Effector memory CD8-positive, alpha-beta T cell (primary cell): ENCODE data around the gene BLOC1S1.

ENCODE experiments used
- ATAC-seq: fragments of 150-1000 bp; cut with Tn5 transposase; replicated peaks from 2 replicates; pipeline ENCODE4 v1.10.0; 2021; ENCODE audit warnings: mild to moderate bottlenecking, moderate library complexity
- DNase-seq, 3 experiments: peaks; one replicate each; pipeline ENCODE4 v3.0.0; 2021
- H3K27ac Mint-ChIP-seq, 2 donors: one replicate each; pipeline ENCODE4 v1.8.0; 2022; ENCODE audit warnings: mild to moderate bottlenecking in 2 of 2, mixed read lengths in 2 of 2, moderate library complexity in 2 of 2
- H3K27me3 Mint-ChIP-seq, 2 donors: one replicate each; pipeline ENCODE4 v1.8.0; 2022; ENCODE audit warnings: mixed read lengths in 2 of 2
- H3K36me3 Mint-ChIP-seq: one replicate; pipeline ENCODE4 v1.8.0; 2022; ENCODE audit warnings: mild to moderate bottlenecking, moderate library complexity, mixed read lengths; ENCODE audit not compliant: insufficient read depth
- H3K4me1 Mint-ChIP-seq, 2 donors: one replicate each; pipeline ENCODE4 v1.8.0; 2022; ENCODE audit warnings: low read depth in 2 of 2, mixed read lengths in 2 of 2
- H3K4me3 Mint-ChIP-seq, 2 donors: one replicate each; pipeline ENCODE4 v1.8.0; 2022; ENCODE audit warnings: mild to moderate bottlenecking in 2 of 2, mixed read lengths in 2 of 2, moderate library complexity in 2 of 2
- H3K9me3 Mint-ChIP-seq, 2 donors: one replicate each; pipeline ENCODE4 v1.8.0; 2022; ENCODE audit warnings: mixed read lengths in 2 of 2

Gene BLOC1S1

DNA sequence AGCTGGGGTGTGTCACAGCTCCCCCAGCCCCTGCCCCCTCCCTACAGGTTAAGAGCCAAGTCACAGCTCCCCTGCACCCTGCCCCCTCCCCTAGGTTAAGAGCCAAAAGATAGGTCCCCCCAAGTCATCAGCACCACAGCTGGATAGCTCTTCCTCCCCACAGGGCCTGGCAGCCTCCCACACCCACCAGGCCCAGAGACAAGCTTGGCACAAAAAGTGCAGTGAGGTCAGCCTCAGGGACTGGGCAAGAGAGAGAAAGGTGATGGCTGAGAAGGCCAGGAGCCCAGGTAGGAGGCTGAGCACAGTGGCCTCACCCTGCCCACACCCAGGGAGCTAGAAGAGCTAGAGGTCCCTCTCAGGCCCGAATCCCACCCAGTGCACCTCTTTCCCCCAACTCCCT lies 16.9 kb upstream of the BLOC1S1 start:
- Mint-ChIP-seq H3K4me3 (no peak overlapping the region), H3K4me1 (peaks cover 0 to 1% of the 10 kb centered on the region in 2 donors), H3K9me3 (no peaks in the 10 kb centered on the region), H3K27me3 (peaks cover 6 to 61% of the 10 kb centered on the region in 2 donors), H3K36me3 (no peaks in the 10 kb centered on the region), H3K27ac (no peak overlapping the region)
- no peak for DNase-seq
- no peak for ATAC-seq

DNA sequence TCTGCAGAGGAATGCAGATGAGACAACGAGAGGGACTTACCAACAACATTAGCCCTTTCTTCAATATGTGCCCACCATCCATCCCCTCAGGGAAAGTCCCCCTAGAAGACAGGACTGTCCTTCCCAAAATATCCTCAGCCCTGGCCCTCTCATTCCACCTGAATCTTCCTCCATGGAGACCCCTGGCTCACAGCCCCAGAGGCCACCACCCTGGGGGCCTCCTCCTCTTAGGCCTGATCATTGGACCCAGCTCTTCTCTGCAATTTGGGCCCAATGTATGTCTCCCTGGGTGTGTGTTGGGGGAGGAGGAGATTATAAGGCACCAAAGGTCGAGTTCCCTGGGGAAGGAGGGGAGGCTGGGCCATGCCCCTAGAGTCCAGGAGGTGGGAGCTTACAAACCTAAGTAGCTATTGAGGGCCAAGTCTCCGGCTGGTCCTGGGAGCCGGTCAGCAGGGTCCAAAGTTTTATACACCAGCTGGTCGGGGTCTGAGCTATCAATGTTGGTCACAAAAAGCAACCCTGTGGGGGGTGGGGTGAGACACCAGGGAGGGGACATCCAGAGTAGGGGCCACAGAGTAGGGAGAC lies 16.3 kb upstream of the BLOC1S1 start:
- DNase-seq, result no peak

DNA sequence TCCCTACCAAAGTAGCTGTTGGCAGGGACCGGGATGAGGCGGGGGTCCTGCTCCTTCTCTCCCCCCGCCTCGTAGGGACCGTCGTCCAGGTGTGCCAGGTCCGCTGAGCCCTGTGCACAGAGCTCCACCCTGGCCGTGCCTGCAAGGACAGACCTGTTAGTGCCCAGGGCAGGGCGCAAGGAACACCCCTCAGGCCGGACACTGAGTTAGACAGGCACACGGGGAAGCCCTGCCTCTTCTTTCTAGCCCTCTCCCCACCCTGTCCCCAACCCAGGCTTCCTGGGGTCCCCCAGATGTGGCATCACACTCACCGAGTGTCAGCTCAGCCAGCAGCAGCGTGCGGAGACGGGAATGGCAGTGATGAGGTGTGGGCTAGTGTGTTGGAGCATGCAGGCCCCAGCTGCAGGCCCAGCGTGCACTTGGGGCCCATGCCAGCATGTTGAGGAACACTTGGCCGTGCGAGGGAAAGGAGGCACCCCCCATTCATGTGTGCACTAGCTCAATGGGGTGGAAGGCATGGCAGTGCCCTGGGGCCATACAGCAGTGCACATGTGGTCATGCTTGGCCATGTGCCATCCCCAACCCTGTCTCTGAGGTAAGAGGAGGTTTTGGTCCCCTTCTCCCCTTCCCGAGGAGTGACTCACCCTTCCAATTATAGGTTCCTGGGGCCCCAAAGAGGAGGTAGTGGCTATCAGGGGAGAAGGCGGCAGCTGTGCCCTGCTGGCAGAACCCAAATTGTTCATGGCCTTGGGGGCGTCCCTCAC lies 15.4 kb upstream of the BLOC1S1 start:
- DNase-seq, result no peak
- Mint-ChIP-seq H3K4me1 (peaks cover 0 to 1% of the 10 kb centered on the region in 2 donors), H3K36me3 (no peaks in the 10 kb centered on the region), H3K4me3 (no peak overlapping the region), H3K27me3 (peaks cover 6 to 53% of the 10 kb centered on the region in 2 donors), H3K9me3 (no peaks in the 10 kb centered on the region), H3K27ac (no peak overlapping the region)
- ATAC-seq, result no peak

More for the DNA sequence above, 16.3 kb upstream of the BLOC1S1 start:
- H3K4me1 Mint-ChIP-seq, result peaks cover 0 to 1% of the 10 kb centered on the region in 2 donors
- peaks cover 6 to 61% of the 10 kb centered on the region in 2 donors for H3K27me3 Mint-ChIP-seq
- H3K9me3 Mint-ChIP-seq, result no peaks in the 10 kb centered on the region
- H3K27ac Mint-ChIP-seq, result no peak overlapping the region
- no peak overlapping the region for H3K4me3 Mint-ChIP-seq
- H3K36me3 Mint-ChIP-seq, result no peaks in the 10 kb centered on the region
- no peak for ATAC-seq

DNA sequence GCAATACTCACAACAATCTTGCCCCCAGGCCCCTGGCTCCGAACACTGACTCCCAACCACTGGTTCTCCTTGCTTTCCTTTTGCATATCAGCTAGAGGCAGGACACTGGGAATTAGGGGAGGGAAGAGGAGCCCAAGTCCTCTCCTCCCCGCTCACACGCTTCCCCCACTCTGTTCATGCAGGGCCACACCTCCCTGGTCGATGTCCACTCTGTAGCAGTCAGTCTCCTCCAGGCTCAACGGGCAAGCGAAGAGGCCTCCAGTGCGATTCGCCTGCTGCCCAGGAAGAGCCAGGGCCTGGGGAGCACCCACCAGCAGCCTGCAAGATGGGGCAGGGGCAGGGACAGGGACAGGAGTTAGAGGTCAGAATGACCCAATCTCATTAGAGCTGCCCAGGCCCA lies 13.0 kb upstream of the BLOC1S1 start:
- Mint-ChIP-seq H3K27me3 (peaks cover 17 to 42% of the 10 kb centered on the region in 2 donors), H3K9me3 (no peaks in the 10 kb centered on the region), H3K4me1 (peaks cover 6 to 7% of the 10 kb centered on the region in 2 donors), H3K36me3 (no peaks in the 10 kb centered on the region), H3K4me3 (no peak overlapping the region), H3K27ac (no peak overlapping the region)
- ATAC-seq, result no peak
- DNase-seq, result no peak

DNA sequence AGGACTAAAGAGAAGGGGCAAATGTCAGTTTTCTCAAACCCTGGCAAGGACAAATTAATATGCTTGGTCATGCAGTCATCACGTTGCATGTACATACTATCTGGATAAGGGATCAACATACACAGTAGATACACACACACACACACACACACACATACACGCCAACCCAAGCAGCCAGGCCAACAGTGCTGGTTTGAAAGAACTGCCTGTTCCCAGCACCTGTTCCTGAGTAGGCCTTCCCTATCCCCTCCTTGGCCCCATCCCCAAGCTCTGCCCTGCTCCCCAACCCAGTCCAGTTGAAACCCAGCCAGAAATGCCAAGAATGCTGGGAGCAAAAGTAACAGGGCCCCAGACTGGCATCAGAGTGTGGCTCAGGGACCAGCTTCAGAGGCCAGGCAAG lies 12.6 kb upstream of the BLOC1S1 start:
- Mint-ChIP-seq H3K9me3 (no peaks in the 10 kb centered on the region), H3K4me3 (no peak overlapping the region), H3K27ac (no peak overlapping the region), H3K36me3 (no peaks in the 10 kb centered on the region), H3K4me1 (peaks cover 10 to 11% of the 10 kb centered on the region in 2 donors), H3K27me3 (peaks cover 20 to 42% of the 10 kb centered on the region in 2 donors)
- DNase-seq, result no peak
- no peak for ATAC-seq

DNA sequence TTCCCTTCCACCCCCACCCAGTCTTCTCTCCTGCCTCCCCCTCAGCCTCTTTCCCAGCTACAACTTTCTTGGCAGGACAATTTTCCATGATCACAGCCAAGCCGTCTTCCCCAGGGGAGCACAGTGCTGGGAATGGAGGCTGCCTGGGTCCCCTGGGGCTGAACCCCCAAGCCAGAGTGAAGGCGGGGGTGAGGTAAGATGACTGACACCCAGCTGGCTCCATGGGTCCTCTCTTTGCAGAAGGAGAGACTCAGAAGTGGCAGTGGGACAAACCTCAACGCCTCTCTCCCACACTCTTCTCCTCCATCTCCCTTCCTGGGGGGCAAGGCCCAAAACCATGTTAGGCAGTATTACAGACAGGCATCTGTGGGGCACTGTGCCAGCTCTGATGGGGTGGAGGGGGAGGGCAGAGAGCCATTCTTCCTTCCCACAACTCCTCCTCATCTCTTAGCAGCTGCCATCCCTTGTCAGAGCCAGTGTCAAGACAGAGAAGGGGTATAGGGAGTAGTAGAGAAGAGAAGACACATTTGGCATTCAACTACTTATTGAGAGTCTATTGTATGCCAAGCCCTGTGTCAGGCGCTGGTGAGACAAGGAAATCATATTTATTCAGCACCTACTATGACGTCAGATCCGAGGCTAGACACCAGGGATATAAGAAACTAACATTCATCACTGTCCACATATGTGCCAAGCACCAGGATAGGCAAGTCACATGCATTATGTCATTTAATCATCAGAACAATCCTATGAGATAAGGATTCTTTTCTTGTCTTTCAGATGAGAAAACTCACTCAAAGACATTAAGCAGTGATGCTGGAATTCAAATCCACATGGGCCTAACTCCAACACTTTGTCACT lies 11.7 kb upstream of the BLOC1S1 start:
- H3K27me3 Mint-ChIP-seq, result peaks cover 29 to 46% of the 10 kb centered on the region in 2 donors
- no peak overlapping the region for H3K4me3 Mint-ChIP-seq
- peaks cover 15 to 18% of the 10 kb centered on the region in 2 donors for H3K4me1 Mint-ChIP-seq
- no peaks in the 10 kb centered on the region for H3K36me3 Mint-ChIP-seq
- no peak for DNase-seq
- no peak for ATAC-seq
- no peaks in the 10 kb centered on the region for H3K9me3 Mint-ChIP-seq
- H3K27ac Mint-ChIP-seq, result no peak overlapping the region

DNA sequence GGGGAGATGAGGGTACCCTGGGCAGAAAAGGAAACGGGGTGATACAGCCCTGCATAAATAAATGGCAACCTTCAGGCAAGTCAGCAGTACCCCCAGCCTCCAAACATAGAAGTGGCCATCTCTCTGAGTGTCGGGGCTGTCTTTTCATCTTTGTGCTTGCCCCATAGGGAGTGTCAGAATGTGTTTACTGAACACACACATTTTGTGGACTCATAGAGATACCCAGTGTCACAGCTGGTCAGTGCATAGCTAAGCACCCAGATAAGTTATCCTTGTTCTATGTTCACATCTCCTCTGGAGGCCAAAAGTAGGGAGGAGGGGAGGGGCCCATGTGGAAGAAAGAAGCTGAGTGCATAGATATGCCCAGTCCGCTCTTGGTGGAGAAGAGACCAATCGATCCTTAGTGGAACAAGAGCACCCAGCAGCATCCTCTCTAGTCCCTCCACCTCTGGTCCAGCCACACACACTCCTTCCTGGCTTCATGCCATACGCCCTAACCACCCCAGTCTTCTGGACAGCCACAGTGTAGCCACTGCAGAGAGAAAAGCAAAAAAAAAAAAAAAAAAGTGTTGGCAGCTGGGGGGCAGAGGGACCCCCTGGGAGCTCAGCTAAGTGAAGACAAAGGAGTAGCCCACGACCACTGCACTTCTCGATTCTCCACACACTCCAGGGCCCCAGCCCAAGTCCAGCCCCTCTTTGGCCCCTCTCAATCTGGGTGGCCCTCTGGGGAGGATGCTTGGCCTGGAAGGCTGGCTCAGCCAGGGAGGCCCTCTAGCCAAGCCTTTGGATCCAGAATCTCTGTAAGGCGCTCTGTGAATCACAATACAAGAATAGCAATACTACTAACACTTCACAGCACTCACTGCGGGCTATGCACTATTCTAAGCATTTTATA lies 10.8 kb upstream of the BLOC1S1 start:
- H3K27me3 Mint-ChIP-seq, result peaks cover 32 to 49% of the 10 kb centered on the region in 2 donors
- H3K4me1 Mint-ChIP-seq, result peaks cover 15 to 19% of the 10 kb centered on the region in 2 donors
- no peak overlapping the region for H3K27ac Mint-ChIP-seq
- ATAC-seq (no peak), DNase-seq (no peak)
- H3K36me3 Mint-ChIP-seq, result no peaks in the 10 kb centered on the region
- no peak overlapping the region for H3K4me3 Mint-ChIP-seq
- no peaks in the 10 kb centered on the region for H3K9me3 Mint-ChIP-seq

DNA sequence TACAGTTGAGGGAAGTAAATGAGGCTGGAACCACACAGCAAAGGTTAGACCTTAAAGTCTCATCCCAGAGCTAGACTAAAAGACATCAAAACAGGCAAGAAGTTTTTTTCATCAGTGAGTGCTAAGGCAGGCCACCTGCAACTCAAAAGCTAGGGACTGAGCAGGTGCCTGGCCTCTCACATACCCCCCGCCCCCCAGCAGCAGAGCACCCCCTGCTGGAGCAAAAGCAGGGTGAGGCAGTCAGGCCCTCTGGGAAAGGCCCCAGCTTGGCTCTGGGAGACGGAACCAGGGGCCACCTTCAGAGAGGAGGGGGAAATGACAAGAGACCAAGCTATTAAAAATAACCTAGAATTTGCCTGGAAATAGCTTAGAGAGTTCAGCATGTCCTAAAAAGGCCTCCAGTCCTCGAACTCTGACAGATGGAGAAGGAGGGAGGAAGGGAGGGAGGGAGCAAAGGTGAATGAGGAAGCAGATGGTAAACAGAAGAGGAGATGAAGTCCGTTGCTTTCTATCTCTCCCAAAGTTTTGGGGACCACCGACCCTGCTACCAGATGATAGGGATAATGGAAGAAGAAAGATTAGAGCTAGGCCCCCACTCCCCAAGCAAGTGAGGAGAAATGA lies 10.0 kb upstream of the BLOC1S1 start:
- ATAC-seq (peak; percentile 41), DNase-seq (no peak)
- Mint-ChIP-seq H3K36me3 (no peaks in the 10 kb centered on the region), H3K27me3 (peaks cover 32 to 50% of the 10 kb centered on the region in 2 donors), H3K4me1 (peaks cover 15 to 19% of the 10 kb centered on the region in 2 donors), H3K9me3 (no peaks in the 10 kb centered on the region), H3K27ac (no peak overlapping the region), H3K4me3 (no peak overlapping the region)

DNA sequence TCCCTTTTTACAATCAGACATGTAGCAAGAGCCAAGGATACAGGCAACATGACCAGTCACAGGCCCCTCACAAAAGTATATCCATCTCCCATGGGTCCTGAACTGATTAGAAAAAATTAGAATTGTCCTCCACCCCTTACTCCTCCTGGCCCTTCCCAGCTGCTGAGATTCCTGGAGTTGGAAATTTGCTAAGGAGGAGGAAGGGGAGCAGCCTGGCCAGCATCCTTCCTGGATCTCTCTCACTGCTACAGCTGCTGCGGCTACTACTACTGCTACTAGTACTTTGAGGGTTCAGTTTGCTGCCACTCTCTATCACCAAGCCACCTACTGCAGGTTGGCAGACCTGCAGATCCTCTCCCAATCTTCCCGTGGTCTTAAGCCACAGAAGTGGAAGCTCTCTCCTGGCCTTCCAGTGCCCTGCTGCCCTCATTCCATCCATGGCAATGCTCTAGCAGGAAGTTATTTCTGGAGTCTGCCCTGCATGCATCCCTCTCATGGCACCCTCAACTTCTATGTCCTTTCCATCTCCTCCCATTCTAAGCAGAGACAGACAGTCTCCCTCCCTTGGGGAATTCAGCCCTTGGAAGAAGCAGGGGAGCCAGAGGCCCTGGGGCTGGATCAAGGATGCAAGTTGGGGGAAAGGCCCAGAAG lies 9.2 kb upstream of the BLOC1S1 start:
- Mint-ChIP-seq H3K4me3 (peak overlapping the region; percentile 79 to 85), H3K27me3 (peaks cover 32 to 52% of the 10 kb centered on the region in 2 donors), H3K4me1 (peaks cover 15 to 19% of the 10 kb centered on the region in 2 donors), H3K36me3 (no peaks in the 10 kb centered on the region), H3K27ac (peak overlapping the region; percentile 6 to 68), H3K9me3 (no peaks in the 10 kb centered on the region)
- ATAC-seq (no peak), DNase-seq (no peak)

DNA sequence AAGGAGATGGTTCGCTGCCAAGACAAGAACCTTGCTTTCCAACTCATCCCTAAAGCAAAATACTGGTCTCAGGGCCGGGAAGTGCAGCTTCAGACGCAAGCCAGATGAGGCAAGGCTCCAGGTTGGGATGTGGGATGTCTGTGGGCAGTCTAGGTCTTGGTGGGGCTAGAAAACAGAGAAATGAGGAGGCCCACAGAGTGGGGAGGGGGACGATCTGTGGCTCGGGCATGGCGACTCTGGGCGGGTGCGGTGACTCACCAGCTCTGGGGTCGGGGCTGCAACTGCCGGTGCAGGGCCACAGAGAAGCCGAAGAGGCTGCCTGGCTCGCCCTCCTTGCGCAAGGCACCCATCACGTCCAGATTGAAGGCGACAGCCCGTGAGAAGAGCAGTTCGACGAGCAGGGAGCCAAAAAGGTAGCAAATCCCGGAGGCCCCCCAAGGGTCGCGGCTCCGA lies 8.6 kb upstream of the BLOC1S1 start:
- DNase-seq (no peak), ATAC-seq (peak; percentile 31)
- peak overlapping the region; percentile 6 to 68 for H3K27ac Mint-ChIP-seq
- no peaks in the 10 kb centered on the region for H3K9me3 Mint-ChIP-seq
- H3K4me3 Mint-ChIP-seq, result peak overlapping the region; percentile 79 to 85
- H3K36me3 Mint-ChIP-seq, result no peaks in the 10 kb centered on the region
- H3K4me1 Mint-ChIP-seq, result peaks cover 15 to 19% of the 10 kb centered on the region in 2 donors
- H3K27me3 Mint-ChIP-seq, result peaks cover 32 to 58% of the 10 kb centered on the region in 2 donors

DNA sequence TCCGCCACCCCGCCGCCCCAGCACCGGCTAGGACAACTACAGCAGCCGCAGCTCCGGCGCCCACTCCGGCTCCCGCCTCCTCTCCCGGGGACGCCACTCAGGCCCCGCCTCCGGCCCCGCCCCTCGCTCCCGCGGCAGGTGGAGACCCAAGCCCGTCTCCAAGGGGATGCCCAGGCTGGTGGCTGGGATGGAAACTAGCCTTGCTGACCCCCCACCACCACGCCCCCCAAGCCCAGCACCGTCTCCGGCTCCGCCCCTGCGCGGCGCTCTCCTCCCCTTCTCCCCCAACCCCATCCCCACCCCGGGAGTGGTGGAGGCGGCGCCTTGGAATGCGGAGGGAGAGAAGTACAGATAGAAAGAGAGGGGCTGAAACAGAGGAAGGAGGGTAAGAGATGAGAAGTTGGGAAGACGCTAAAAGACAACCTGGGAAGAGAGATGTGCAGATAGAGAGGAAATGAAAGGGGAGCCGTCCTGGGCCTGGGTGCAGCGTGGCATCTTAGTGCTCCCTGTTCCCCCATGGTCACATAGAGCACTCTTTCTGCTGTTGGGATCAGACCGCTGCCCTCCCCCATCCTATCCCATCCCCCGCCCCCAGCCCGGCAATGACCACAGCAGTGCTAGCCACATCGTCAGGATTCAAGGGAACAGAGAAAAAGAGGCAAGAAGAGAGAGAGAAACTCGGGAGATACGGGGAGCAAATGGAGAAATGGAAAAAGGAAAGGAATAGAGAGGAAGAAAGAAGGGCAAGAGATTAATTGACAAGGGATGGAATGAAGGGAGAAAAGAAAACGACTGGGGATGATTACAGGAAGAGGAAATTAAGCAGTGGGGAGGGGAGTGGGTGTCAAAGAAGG lies 7.8 kb upstream of the BLOC1S1 start, which contains the start of gene ITGA7:
Gene ITGA7, minus strand, starts transcription at position 64 of the 854 bp plus-strand sequence. CDS start 222 bp downstream, outside the sequence.
- Mint-ChIP-seq H3K4me3 (peak within 1 kb of the TSS; percentile 79 to 85), H3K9me3 (no peaks in the 10 kb centered on the region), H3K27me3 (peaks cover 32 to 52% of the 10 kb centered on the region in 2 donors), H3K4me1 (peaks cover 15 to 19% of the 10 kb centered on the region in 2 donors), H3K36me3 (no peaks in the 10 kb centered on the region), H3K27ac (peak within 1 kb of the TSS; percentile 49 to 68)
- ATAC-seq (peak; percentile 78), DNase-seq (peak in 1 of 3 experiments; percentile 27)
